HG02981 (cell line): ENCODE results near the gene IL19.
"Not testable (repeated sequence)": the region's sequence is repeated elsewhere in the genome, so short reads cannot be mapped to it uniquely, and the experiment has no call there.

Experiments used
- ATAC-seq: cut with Tn5 transposase; IDR thresholded peaks from one replicate; pipeline ENCODE4 v1.9.1; 2021; ENCODE audit warnings: mild to moderate bottlenecking, moderate library complexity; ENCODE audit not compliant: unreplicated experiment

Gene IL19

DNA sequence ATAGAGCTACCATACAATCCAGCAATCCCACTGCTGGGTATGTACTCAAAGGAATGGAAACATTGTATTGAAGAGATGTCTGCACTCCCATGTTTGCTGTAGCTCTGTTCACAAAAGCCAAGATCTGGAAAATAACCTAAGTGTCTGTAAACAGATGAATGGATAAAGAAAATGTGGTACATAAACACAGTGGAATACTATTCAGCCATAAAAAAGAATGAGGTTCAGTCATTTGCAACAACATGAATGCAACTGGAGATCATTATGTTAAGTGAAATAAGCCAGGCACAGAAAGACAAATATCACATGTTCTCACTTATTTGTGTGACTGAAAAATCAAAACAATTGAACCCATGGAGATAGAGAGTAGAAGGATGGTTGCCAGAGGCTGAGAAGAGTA is 83.1 kb downstream of the IL19 start:
- not testable (repeated sequence) for ATAC-seq

DNA sequence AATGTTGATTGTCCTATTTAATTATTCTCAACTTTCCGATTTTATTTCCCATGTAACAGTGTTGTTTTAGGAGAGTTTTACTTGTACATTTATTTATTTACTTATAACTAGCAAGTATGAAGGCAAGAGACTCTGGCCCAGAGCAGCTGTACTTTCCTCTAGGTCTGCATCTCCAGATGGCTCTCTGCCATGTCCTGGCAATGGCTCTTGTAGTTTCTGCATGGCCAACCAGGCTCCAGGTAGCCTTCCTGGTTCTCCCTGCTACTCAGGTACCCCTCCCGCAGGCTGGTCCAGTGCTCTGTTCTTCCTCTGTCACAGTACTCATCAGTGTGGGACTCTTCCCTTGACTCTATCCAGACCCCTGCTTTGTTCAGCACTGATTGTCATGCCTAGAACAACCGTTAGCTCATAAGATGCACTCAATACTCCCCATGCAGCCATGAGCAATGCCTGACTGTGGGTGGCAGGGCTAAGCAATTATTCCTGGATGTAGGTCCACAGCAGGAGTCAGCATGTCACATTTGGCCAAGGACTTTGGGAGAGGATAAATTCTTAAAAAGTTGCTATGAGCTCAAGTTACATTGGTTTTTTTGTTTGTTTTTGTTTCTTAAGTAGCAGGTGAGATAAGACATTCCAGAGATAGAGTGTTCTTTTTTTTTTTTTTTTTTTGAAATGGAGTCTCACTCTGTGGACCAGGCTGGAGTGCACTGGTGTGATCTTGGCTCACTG is 84.0 kb downstream of the IL19 start:
- ATAC-seq = no peak

DNA sequence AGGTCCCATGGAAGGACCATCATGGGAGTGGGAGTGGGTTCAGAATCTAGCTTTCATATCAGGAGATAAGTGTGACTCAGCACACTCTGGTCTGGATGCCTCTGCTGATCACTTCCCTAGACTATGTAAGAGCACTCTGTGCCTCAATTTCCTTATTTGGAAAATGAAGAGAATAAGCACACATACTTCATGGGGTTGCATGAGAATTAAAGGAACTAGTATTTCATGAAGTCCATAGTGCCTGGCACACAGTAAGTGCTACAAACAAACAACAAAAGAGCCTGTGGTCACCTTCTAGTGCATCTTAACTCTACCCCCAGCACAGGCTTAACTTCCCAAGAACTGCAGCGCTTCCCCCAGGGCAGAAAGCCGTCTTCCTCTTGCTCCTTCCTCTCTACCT is 85.3 kb downstream of the IL19 start:
- ATAC-seq = no peak

DNA sequence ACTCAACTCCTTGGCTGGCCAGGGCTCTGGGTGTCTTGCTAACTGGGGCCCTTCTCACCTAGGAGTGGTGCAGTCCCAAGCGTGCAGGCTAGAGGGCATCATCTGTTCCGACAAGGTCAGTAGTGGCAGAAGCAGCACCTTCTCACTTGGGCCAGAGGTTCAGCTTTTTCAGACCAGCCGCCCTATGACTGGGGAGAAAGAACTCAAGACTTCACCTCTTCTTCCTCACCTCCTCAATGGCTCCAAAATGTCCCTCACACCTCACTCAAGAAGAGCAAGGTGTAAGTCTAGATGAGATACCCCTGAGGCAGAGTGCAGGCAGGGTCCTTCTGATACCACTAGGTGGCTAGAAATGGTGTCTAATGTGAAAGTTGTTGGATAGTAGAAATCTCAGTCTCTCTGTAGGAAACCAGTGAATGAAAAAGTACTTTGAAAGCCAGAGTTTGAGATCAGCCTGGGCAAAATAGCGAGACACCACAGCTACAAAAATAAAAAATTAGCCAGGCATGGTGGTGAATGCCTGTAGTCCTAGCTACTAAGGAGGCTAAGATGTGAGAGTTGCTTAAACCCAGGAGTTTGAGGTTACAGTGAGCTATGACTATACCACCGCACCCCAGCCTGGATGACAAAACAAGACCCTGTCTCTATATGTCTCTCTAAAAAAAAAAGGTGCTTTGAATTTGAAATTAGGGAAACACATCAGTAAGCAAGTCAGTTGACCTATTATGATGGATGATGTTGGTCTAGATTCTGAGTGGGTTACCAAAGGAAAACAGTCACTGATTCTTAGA is 86.3 kb downstream of the IL19 start:
- ATAC-seq = no peak

DNA sequence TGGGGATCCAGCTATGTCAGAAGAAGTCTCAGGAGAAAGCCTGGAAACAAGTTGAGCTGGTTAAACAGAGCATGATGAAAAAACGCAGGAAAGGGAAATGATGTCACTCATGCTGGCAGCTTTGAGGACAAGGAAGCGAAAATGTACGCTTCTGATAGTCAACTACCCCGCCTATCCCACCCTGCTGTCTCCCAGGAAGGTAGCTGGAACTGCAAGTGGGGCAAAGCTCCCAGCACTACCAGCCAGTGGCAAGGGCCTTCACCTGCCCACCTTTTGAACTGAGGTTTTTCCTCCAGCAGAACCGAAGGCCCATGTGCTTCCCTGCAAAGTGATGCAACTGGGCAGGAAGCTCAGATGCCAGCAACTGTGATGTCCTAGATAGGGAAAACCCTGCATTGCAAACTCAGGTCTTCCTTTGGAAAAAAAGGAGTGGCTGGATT is 88.5 kb downstream of the IL19 start:
- no peak for ATAC-seq

DNA sequence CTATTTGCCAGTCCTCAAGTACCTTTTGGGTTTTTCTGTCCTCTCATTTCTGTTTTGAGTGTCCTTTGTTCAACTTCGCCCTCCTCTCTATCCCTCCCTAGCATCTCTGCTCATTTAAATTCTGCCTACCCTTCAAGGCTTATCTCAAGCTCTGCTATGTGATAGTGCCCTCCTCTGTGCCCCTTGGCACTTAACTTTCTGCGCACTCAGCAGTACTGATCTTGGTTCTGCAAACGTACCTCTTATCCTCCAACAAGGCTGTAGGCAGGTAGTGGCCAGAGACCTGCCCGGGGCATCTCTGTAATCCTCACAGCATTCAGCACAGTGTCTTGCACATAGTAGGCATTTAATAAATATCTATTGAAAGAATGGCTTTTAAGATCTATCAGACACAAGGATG is 89.6 kb downstream of the IL19 start:
- ATAC-seq = no peak

DNA sequence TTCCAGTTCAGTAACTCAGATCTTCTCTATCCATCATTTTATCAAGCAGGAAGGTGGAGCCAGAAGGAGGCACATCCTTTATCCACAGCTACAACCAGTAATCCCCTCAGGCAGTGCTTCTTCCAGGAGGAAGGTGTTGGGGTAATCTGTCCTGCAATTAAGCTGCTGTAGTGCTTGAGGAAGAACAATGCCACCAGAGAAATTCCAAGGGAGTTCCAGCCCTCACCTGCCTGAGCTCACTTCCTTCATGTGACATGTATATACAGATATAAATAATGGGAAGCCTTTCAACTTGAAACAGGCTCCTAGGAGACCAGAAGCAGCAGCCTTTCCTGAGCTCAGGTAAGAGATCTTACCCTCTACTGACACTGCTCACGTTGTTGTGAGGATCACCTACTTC is 92.7 kb downstream of the IL19 start:
- ATAC-seq = no peak

DNA sequence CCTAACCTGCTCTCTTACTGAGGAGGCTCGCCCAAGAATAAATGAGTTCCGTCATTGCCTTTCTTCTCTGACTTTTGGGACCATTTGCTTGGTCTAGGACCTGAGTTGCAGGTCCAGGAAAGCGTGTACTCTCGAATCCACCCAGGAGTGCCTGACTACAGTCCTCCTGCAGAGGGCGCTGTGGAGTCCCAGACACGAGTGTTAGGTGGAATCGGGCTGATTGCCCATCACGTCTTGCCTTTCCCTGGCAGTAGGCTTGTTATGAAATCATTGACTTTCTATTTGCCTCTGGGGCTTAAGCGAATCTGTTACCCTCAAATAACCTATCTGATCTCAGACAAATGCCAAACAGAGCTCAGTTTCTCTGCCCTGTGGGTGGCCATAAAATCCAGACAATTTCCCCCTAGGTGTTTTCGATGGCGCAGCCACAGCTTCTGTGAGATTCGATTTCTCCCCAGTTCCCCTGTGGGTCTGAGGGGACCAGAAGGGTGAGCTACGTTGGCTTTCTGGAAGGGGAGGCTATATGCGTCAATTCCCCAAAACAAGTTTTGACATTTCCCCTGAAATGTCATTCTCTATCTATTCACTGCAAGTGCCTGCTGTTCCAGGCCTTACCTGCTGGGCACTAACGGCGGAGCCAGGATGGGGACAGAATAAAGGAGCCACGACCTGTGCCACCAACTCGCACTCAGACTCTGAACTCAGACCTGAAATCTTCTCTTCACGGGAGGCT is 94.5 kb downstream of the IL19 start, which contains the start of gene IL20:
TSS of gene IL20 (plus strand) at position 685 of the 733 bp plus-strand sequence. CDS start 230 bp downstream, outside the sequence.
- no peak for ATAC-seq

DNA sequence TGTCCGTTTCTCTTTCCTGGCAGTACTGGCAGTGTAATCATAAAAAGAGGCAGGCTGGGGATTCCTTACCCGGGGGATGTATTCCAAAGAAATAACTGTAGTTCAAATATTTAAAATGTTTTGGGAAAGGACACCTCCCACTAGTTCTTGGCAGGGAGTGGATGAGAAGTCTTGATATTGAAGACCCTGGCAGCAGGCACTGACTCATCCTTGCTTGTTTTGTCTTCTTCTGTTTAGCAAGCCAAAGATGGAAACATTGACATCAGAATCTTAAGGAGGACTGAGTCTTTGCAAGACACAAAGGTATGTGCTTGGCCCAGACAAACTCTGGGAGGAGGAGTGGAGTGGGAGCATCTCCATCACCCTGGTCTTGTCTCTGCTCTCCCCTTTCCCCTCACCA is 95.5 kb downstream of the IL19 start:
- no peak for ATAC-seq

DNA sequence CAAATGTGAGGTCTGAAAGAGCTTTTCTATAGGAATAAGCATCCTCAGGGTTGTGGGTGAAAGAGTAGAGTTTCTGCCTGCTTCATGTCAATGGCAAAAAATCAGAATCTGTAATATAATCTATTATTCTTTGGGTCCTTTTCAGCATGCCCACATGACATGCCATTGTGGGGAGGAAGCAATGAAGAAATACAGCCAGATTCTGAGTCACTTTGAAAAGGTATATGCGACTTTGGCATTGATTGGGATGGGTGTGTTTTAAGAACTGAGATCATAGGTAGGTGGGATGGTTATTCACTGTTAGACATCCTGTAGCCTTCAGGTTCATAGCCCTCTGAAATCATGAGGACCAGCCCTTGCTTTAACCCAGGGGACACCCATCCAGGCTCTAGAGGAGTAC is 96.7 kb downstream of the IL19 start:
- no peak for ATAC-seq

DNA sequence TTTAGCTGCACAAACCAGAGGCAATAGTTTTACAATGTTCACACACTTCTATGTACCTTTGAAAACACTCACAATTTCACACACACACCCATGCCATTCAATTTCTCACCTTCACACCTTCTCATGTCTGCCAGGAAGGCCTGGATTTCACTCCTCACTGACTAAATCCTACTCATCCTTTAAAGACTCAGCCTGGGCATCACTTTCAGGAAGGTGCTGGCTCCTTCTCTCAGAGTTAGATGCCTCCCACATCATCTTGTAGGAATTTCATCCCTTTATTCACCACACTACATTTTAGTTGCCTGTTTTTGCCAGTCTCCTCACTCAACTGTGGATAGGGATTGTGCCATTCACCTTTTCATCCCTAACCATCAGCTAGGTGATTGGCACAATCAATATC is 97.1 kb downstream of the IL19 start:
- ATAC-seq = no peak

DNA sequence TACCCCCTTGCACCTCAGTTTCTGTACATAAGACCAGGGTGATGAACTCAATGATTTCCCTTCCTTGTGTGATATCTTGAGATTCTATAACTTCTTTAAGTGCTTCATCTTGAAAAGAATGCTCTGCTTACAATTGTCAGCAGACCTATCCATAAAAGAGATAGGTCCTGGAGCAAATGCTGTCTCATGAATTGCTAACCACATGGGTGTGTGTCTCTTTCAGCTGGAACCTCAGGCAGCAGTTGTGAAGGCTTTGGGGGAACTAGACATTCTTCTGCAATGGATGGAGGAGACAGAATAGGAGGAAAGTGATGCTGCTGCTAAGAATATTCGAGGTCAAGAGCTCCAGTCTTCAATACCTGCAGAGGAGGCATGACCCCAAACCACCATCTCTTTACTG is 97.7 kb downstream of the IL19 start:
- no peak for ATAC-seq

DNA sequence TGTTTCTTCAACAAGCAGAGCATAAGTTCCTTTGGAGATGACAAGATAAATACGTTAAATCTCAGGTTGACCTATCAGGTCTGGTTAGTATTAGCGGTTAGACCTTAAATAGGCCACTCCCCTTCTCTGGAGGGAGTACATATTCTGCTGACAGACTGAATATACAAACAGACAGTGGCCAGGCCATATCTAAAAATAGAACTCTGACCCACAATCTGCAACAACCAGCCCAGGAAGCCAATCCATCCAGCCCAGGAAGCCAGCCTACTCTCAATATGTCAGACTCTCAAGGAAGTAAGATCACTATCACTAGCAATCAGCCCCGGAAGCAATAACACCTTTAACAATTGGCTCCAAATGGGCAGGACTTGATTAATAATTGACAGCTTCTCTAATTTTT is 101.6 kb downstream of the IL19 start:
- no peak for ATAC-seq

DNA sequence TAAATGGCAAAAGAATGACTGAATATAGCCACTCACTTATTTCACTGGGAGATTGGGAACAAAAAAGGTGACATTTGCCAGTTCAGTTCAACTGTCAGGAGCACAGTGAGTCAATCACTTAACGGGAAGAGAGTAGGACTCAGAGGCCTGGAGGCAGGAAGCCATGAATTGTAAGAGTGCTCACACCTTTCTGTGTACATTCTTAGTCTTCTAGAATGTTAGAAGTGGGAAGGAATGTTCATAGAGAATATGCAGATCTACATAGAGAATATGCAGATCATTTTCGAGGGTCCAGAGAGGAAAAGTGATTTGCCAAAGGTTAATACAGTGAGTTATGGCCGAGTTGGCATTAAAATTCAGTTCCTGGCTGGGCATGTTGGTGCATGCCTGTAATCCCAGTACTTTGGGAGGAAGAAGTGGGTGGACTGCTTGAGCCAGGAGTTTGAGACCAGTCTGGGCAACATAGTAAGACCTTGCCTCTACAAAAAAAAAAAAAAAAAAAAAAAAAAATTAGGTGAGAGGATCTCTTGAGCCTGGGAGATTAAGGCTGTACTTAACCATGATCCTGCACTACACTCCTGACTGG is 103.1 kb downstream of the IL19 start:
- ATAC-seq = no peak

DNA sequence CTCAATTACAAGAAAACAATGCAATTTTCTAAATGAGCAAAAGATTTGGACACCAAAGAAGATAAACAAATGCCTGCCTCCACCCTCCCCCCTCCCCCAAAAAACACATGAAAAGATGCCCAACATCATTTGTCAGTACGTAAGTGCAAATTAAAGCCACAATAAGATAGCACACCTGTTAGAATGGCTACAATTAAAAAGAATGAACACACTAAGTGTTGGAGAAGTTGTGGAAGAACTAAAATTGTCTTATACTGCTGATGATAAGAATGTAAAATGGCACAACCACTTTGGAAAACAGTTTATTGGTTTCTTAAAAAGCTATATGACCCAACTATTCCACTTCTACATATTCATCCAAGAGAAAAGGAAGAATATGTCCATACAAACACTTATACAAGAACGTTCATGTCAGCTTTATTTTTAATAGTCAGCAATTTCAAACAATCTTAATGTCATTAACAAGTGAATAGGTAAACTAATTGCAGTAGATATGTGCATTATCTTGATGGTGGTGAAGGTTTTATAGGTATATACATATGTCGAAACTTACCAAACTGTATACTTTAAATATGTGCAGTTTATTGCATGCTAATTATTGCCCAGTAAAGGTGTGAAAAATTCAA is 105.3 kb downstream of the IL19 start:
- ATAC-seq = no peak

DNA sequence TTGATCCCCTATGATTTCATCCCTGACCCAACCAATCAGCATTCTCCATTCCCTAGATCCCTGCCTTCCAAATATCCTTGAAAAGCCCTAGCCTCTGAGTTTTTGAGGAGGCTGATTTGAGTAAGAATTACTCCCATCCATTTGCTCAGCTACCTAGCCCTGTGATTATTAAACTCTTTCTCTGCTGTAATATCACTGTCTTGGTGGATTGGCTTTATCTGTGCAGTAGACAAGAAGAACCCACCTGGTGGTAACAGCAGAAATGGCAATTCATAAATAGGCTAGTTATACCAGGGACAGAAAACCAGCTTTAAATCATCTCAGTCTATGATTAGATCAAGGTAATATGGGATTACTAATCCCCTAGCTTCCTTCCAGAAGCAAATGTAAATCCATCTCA is 107.9 kb downstream of the IL19 start:
- ATAC-seq = no peak

DNA sequence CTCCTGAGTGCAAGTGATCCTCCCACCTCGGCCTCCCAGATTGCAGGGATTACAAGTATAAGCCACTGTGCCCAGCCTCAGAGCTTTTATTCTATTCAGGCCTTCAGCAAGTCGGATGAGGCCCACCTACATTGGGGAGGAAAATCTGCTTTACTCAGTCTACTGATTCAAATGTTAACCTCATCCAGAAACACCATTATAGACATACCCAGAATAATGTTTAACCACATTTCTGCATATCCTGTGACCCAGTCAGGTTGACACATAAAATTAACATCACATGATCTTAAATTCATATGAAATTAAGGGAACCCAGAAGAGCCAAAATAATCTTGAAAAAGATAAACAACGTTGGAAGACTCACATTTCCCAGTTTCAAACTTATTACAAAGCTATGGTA is 109.7 kb downstream of the IL19 start:
- ATAC-seq = no peak

DNA sequence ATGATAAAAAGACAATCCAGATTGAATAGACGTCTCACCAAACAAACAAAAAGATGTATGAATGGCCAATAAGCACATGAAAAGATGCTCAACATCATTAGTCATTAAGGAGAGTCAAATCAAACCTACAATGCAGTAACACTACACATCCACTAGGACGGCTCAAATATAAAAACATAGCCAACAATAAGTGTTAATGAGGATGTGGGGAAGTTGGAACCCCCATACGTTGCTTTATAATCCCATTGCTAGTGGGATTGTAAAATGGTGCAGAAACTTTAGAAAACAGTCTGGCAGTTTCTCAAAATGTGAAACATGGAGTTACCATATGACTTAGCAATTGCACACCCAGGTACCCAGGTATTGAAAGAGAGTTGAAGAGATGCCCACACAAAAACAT is 112.0 kb downstream of the IL19 start:
- no peak for ATAC-seq

DNA sequence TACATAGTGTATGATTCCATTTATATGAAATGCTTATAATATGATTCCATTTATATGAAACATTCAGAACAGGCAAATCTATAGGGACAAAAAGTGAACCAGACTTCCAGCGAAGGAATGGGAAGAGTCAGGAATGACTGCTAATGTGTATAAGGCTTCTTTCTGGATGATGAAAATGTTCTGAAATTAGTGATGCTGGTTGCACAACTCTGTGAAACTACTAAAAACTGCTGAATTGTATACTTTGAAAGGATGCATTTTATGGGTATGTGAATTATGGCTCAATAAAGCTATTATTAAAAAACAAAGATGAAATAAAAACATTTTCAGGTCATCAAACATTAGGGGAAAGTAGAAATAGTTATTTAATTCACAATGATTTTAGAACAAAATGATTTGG is 112.6 kb downstream of the IL19 start:
- no peak for ATAC-seq

DNA sequence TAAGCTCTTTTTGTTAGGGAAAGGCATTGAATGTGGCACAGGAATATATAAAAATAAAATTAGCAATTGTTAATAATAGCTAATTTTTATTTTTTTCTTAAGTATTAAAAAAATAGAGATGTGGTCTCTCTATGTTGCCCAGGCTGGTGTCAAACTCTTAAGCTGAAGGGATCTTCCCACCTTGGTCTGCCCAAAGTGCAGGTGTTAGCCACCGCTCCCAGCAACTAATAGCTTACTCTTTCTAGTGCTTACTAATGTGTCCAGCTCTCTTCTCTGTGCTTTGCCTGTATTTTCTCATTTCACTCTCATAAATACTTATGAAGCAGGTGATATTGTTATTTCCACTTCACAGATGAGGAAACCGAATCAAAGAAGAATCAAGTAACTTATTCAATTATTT is 113.3 kb downstream of the IL19 start:
- no peak for ATAC-seq
